HG03469 (cell line): ENCODE measurements around the gene ASPHD2.
"Not testable (repeated sequence)": the region's sequence is repeated elsewhere in the genome, so short reads cannot be mapped to it uniquely, and the experiment has no call there.

Experiments
- ATAC-seq: cut with Tn5 transposase; IDR thresholded peaks from one replicate; pipeline ENCODE4 v1.9.1; 2021; ENCODE audit warnings: mild to moderate bottlenecking, moderate library complexity, moderate number of reproducible peaks; ENCODE audit not compliant: unreplicated experiment

The ASPHD2 gene

DNA sequence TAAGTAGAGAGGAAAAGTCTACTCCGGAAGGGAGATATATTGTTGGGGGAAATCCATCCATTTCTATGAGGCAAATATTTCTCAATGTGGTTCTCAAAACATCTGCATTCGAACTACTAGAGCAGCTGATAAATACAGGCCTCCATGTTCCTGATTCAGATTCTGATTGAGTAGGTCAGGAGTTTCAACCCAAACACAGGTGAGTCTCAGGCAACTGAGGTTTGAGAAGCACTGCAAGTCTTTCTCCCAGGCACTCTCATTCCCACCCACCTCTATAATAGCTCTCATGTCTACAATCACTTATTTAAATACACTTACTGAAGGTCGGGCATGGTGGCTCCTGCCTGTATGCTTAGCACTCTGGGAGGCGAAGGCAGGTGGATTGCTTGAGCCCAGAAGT is 14.7 kb upstream of the ASPHD2 start:
- ATAC-seq, result no peak

DNA sequence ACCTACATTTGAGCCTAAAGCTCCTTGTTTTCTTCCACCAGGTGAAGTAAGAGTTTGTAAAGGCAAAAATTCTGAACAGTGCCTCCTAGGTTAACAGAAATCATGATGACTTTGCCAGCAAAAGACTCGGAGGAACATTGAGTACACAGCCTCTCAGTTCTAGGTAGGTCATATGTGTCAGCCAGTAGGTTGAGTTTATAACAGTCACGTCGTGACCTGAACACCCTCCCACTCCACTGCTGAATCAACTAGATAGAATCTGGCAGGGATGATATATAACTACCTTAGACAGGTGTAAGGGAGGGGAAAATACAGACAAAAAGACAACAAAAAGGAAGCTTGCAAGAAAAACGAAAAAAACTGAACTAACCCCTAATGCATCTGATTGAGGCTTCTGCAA is 12.8 kb upstream of the ASPHD2 start:
- ATAC-seq, result no peak

DNA sequence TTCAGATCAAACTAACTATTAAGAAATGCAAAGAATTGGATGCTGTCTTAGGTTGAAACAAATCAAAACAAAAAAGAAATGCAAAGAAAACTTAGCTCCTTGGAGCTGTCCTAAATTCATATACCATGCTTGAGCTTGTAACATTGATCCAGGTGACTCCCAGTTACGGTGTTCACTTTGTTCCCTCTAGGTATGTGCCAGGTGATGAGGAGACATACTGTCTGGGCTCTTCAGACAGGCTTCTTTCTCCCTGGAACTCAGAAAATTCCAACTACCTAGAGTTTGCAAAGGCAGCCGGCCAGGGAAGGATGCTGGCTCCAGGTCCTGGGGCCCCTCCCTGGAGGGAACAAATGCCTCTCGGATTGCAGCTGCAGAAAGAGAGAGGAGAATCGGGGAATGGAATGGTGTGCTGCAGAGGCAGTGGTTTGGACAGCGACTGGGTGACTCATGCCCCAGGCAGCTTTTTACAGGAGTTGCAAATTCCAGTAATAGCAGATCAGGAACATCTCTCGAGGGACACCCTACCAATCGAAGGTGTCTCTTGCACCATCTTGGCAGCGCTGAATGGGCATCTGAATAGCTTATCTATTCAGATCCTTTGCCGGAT is 12.3 kb upstream of the ASPHD2 start:
- ATAC-seq, result no peak

DNA sequence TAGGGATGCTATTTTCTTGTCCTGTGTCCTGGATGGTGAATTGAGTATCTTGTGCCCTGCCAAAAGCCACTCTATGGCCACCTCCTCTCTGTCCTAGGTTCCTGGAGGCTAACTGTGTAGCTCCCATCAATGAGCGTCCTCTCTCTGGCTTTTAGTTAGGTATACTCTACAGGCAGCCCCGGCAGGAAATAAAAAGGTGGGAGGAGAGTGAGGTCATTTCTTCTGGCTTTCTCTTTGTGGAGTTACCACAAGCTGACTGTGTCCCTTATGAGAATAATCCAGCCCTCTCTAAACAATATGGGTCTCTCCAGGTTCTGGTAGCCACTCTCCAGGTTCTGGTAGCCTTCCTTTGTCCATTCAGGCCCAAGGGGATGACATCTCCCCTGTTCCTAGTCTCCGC is 11.7 kb upstream of the ASPHD2 start:
- no peak for ATAC-seq

DNA sequence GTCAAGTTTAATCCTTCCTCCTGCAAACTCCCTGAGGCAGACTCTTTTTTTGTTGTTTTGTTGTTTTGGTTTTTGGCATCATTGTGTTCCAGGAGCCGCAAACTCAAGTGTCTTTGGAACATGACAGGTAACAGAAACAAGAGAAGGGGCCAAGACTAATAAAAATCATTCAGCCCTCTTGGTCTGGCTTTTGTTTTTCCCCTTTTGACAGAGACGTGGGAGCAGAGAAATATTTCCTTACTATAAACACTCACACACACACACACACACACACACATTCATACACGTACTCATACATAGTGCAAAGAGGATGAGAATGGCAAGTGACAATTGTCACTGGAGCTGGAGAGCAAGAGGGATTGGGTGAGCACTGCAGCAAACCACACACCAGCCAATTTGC is 10.4 kb upstream of the ASPHD2 start:
- no peak for ATAC-seq

DNA sequence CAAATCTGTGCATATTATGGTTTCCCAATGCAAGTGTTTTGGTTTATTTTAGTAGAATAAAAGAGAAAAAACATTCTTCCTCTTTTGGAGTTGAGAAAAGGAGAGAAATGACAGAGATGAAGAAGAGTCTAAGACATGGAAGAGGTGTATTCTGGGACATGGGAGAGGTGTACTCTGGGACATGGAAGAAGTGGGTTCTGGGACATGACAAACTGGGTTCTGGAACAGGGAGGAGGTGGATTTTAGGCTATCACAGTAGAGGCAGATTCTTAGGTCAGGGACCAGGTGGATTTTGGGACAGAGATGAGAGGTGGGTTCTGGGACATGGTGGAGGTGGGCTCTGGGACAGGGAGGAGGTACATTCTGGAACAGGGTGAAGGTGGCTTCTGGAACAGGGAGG is 2.1 kb upstream of the ASPHD2 start:
- ATAC-seq, result no peak

DNA sequence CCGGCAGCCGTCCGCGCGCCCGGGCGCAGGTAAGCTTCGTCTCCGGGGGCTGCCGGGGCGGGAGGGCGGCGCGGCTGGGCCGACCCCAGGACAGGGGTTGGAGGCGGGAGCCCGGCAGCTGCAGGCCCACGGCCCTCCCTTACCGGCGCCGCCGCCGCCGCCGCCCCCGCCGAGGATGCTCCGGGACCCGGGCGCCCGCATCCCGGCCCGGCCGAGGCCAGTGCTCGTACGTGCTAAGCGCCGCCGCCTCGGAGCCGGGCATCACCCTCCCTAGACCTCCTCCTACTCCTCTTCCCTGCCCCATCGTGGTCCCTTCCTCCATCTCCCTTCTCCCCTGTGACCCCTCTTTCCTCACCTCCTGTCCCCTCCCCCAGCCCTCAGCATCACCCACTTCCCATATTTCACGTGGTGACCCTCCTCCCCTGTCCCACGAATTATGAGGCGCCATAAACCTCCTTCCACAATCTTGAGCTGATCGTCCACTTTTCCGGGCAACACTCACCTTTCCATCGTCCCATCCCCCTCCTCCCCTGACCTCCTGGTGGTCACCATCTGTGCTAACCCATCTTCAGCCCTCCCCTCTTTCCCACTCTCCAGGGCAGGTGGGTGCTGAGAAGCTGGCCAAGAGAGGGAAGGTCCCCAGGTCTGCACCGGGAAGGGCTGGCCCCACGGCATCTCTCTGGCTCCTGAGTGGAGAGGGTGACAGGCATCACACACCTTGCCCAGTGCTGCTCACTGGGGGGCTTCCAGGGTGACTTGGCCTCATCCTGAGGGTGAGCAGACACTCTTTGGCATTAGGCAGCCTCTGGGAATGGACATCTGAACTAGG is 612 bp downstream of the ASPHD2 start:
- peak; percentile 1 for ATAC-seq

DNA sequence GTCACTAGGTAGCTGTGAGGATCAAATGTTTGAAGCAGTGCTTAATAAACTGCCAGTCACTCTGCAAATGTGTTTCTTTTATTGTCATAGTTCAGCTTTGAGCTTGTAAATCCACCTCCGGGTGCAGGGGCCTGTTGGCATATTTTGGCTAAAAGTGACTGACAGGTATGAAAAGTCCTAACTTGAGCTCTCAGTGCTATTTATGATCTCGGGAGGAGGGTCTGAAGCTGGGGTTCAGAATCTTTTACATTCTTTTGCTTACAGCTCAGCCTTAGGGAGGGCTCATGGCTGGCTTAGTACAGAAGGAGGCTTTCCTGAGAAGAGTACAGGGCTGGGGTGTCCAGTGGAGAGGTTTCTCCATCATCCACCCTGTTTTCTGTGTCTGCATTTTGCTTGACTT is 1.5 kb downstream of the ASPHD2 start:
- no peak for ATAC-seq

DNA sequence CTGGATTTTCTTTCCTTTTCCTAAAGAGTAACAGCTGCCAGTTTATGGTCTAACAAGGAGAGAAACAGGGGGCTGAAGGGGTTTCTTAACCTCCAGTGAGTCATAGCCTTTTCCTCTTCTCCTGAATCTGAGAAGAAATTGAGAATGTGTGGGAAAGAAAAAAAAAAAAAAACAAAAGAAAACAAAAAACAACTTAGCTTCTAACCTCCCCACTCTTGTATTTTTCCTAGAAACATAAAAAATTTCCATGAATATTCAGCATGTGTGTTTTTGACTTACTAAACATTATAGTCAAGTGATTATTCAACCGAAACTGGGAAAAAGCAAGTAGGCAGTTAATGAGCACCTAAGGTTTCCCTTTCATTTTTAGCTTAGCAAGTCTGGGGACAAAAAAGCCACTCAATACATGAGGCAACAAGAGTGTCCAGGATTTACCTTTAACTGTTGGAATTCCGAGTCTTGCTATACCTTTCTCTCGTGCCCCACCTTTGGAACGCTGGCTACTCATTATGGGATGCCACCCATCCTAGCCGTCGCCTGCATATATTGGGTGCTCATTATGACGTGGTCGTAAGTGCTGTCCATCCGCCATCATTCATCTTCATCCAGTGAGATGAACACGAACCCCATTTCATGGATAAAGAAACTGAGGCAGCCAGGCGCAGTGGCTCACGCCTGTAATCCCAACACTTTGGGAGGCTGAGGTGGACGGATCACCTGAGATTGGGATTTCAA is 2.4 kb downstream of the ASPHD2 start:
- ATAC-seq, result no peak

DNA sequence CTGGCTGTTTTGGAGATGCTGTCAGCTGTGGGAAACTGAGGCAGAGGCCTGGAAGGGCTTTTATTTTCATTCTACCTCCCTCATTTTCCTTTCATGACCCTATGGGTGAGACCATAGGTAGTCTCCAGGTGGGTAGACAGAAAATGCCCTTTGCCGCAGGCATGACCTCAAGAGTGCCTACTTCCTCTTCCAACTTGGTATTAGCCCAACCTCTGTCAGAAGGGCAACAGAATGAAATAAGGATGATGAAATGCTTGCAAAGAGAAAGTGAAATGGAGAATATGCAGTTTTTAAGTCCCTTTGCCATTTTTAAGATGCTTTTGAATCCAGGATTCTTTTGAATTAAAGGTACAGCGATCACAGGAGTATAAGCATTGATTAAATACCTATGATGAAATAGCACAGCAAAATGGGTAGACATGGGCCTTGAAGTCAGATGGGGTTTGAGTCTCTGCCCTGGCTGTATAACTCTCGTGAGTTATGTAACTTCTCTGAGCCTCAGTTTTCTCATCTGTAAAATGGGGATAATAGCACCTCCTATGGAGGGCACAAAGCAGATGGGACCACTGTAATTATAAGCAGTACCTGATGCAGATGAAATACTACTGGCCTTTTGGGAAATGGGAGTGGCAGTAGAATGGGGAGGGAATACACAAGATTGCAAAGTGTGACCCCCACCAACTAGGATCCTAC is 3.7 kb downstream of the ASPHD2 start:
- no peak for ATAC-seq

DNA sequence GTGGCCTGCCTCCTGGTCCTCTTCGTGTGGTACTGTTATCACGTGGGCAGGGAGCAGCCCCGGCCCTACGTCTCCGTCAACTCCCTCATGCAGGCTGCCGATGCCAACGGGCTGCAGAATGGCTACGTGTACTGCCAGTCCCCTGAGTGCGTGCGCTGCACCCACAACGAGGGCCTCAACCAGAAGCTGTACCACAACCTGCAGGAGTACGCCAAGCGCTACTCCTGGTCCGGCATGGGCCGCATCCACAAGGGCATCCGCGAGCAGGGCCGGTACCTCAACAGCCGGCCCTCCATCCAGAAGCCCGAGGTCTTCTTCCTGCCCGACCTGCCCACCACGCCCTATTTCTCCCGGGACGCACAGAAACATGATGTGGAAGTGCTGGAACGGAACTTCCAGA is 4.7 kb downstream of the ASPHD2 start:
- ATAC-seq, result no peak

DNA sequence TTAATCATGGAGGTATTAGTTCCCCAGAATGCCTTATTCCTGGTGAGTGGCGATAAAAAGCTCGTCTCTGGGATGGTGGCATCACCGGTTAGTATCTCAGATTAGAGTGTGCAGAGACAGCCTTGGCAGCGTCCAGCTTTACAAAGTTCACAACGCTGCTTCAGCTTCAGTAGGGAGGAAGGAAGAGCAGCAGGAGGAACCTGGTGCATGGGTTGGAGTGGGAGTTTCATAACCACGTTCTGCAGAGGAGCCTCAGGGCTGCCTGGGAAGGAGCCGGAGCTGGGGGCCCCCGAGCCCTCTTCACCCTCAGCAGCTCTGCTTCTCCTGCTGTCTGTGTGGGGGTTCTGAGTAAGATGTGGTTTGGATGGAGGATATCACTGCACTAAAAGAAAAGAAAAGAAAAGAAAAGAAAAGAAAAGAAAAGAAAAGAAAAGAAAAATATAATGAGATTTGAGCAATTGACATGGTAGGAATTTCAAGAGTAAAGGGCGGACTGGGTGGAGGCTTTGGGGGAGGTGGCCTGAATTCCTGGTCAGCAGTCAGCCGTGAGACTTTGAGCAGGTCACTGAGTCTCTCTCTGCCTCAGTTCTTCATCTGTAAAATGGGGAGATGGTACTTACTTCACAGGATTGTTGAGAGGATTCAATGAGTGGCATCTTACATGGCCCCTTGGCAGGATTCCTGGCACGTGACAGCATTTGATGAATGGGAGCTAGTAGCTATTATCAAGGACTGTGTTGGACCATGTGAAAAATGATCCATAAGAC is 6.5 kb downstream of the ASPHD2 start:
- no peak for ATAC-seq

DNA sequence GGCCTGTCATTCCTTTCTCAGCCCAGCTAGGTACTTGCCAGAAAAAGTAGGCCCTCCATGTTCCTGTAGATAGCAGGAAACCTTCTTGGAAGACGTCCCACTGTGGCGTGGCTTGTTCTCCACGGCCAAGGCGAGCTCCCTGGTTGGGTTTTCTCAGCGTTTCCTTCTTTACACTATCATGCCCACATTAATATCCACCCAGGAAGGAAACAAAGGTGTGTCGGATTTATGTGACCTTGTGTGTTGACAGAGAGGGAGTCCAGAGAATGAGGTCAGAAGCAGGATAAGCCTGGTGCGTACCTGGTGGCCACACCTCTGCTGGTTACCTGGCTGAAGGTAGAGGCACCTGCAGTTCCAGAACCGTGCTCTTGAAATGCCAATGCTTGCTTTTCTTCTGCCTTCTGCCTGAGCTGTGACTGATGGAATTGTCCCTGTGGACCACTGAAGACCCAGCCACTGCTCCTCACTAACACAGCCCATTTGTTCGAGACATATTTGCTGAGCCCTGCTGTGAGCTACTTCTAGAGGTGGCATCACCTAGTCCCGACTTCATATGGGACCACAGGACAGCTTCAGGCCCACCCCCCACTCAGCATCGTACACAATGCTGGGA is 7.9 kb downstream of the ASPHD2 start:
- ATAC-seq, result no peak

DNA sequence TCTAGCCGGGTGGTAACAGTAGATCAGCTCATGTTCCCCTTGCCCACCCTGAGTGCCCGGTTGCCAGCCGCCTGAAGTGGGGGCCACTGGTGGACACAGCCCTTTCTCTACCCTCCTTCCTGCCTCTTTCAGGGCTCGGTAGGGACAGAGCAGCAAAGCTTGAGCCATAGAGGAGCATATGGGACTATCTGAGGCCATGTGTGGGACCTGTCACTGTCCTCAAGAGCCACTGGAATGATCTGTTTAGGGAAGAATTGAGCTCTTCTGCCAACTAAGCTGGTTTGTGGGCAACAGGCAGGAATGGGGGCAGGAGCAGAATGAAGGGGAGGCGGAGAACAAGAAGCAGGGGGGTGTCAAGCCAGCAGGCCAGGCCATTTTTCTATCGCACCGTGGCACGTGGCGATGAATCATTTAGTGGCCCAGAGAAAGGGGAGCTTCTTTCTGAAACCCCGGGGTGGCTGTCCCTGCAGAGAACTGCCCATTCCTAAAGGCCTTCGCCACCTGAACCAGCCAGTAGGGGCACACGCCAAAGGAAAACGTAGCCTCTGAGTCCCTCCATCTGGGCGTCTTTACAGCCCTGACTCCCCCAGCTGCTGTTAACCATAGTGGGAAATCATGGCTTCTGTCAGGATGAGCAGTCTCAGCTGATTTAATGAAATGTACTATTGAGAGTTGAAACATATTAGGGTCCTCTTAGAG is 8.8 kb downstream of the ASPHD2 start:
- ATAC-seq, result no peak

DNA sequence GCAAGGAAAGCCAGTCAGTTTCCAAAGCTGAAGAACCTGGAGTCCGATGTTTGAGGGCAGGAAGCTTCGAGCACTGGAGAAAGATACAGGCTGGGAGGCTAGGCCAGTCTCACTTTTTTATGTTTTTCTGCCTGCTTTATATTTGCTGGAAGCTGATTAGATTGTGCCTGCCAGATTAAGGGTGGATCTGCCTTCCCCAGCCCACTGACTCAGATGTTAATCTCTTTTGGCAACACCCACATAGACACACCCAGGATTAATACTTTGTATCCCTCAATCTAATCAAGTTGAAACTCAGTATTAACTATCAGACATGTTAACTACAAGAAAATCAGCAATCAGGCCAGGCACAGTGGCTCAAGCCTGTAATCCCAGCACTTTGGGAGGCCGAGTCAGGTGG is 9.7 kb downstream of the ASPHD2 start:
- not testable (repeated sequence) for ATAC-seq

DNA sequence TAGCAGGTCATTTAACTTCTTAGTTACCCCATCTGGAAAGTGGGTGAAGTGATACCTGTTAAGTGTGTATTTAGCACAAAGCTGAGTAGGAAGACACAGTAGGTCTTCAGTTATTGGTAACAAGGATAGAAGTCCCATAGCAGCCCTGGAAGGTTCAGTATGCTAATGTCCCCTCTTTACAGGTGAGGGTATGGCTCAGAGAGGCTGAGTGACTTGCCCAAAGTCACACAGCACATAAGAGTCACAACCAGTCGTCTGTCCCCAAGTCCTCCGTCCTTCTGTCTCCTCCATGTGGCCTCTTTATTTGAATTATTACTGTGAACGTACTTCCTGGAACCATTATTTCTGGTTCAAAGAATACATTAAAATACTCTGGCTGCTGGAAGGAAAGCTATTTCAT is 10.5 kb downstream of the ASPHD2 start:
- ATAC-seq, result no peak

DNA sequence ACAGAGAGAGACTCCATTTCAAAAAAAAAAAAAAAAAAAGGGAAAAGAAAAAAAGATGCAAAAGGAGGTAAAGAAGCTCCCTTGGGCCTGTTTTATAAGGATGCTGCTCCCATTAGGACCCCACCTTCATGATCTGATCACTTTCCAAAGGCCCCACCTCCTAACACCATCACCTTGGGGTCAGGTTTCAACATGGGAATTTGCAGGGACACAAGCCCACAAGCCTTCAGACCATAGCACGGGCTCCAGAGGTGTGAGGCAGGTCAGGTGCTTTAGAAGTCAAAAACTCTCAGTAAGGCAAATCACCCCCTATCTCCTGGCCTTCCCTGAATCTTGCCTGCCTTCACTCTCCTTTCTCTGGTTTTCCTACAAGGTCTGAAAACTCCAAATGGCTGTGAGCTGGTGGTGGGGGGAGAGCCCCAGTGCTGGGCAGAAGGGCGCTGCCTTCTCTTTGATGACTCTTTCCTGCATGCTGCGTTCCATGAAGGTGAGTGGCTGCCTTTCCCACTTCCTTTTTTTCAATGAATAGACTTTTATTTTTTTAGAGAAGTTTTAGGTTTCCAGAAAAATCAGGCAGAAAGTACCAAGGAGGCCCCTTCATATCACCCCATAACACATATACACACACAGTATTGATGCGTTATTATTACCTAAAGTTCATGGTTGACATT is 13.2 kb downstream of the ASPHD2 start:
- ATAC-seq, result no peak

DNA sequence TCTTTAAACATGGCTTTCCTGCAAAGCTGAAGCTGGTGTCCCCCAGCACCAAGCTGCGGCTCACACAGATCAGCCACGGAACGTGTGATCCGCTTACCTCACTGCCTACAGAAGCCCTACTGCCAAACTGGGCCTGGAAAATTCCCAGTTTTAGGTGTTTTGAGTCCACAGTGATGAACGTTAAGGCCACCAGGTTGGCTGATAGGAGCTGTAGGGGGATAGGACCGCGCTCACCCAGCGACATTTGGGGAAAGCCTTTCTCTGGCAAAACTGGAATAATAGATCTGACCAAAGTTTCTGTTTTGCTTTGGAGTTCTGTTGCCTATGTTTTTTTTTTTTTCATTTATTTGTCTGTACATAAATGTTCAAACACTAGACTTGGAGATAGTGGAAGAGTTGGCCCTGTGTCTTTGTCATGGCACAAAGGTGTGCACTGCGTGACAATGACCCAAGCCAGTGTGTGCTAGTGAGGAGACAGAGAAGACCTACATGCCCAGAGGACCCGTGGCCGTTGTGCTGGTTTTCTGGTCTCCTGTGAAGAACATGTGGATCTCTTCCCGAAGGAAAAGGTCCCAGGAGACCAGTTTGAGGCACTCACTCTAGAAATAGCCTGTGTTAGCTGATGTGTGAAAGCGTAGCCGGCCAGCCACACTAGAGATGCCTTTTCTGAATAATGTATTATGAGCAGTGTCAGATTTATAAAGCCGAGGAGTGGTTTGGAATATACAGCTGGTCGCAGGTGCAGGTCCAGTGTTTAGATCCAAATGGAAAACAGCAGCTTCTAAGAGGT is 15.0 kb downstream of the ASPHD2 start:
- no peak for ATAC-seq
